ENCODE data around the gene FSTL1.

DNA sequence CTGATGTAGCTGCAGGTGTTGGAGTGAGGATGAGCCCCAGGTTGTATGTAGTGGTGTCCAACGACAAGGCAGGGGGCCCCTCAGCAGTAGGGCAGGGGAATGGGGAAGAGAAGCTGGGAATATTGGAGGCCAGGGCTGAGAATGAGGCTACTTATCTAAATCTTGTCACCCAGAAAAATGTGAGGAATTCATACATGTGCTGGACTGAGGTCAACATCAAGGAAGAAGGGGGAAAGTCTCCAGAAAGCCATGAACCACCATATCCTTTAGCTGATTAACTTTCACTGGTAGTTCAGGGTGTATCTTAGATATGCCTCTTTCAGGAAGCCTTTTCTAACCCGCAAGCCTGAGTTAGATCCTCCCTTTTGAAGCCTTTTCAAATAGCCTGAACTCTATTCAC is 22.6 kb upstream of the FSTL1 start:
- TF ChIP-seq, protein P1, sequence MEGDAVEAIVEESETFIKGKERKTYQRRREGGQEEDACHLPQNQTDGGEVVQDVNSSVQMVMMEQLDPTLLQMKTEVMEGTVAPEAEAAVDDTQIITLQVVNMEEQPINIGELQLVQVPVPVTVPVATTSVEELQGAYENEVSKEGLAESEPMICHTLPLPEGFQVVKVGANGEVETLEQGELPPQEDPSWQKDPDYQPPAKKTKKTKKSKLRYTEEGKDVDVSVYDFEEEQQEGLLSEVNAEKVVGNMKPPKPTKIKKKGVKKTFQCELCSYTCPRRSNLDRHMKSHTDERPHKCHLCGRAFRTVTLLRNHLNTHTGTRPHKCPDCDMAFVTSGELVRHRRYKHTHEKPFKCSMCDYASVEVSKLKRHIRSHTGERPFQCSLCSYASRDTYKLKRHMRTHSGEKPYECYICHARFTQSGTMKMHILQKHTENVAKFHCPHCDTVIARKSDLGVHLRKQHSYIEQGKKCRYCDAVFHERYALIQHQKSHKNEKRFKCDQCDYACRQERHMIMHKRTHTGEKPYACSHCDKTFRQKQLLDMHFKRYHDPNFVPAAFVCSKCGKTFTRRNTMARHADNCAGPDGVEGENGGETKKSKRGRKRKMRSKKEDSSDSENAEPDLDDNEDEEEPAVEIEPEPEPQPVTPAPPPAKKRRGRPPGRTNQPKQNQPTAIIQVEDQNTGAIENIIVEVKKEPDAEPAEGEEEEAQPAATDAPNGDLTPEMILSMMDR (IDR thresholded peaks at IDR 0.05; ENCODE audit: low read depth, low read length), result no peak
- TF ChIP-seq, protein P2, sequence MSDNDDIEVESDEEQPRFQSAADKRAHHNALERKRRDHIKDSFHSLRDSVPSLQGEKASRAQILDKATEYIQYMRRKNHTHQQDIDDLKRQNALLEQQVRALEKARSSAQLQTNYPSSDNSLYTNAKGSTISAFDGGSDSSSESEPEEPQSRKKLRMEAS (IDR thresholded peaks at IDR 0.05; ENCODE audit: low read depth, low read length), result no peak
- TF ChIP-seq MYC (IDR thresholded peaks at IDR 0.05; ENCODE audit: low read depth, low read length) (no peak), POLR2A (IDR thresholded peaks at IDR 0.05; ENCODE audit: extremely low read depth, insufficient read length) (no peak)
